Stimulated activated CD4-positive, alpha-beta T cell treated with anti-CD3 and anti-CD28 coated beads, Interleukin-12 subunit alpha, Interleukin-12 subunit beta, amount 100 ng/mL, for 24 hours (primary cell): Measurements from ENCODE around the gene TBX4.
"Not testable (repeated sequence)": the region's sequence is repeated elsewhere in the genome, so short reads cannot be mapped to it uniquely, and the experiment has no call there.

Experiments used
- DNase-seq, 2 experiments: peaks; one replicate each; pipeline ENCODE4 v3.0.0-alpha.2; 2020; ENCODE audit warnings: low read depth in 2 of 2

The TBX4 gene

DNA sequence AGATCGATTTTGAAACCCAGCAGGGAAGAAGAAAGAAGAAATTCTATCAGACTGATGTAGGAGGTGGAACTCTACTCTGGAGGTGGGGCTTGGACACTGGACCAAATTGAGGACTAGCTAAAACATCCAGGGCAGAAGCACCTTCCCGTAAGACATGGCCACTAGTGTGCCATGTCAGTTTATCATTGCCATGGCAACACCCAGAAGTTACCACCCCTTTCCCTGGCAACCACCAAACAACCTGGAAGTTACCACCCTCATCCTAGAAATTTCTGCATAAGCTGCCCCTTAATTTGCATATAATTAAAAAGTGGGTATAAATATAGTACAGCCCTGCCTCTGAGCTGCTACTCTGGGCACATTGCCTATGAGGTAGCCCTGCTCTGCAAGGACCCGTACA lies 72.1 kb downstream of the TBX4 start:
- DNase-seq: no peak

DNA sequence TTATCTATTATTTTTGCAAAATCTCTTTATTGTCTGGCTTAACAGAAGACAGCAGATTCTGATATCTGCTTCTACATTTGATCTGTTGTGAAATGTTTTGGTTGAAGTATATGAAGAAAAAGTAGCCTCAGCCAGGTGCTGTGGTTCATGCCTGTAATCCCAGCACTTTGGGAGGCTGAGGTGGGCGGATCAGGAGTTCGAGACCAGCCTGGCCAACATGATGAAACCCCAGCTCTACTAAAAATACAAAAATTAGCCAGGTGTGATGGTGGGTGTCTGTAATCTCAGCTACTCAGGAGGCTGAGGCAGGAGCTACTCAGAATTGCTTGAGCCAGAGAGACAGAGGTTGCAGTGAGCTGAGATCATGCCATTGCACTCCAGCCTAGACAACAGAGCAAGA lies 75.2 kb downstream of the TBX4 start:
- DNase-seq: not testable (repeated sequence)

DNA sequence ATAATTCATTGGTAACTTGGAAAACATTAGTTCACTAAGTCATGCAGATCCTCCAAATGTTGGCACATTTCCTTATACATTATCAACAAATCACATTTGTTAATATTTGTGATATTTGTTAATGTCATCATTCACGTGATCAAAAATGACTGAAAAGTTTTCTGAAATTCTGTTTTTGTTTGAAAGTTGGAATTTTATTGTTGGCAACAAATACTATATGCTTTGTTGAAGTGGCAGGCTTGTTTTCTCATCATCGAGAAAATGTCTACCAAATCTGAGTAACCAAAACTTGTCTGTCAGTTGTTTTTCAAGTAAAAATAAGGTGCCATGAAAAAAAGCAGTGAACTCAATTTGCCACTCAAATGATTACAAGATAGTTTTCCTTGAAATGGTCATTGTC lies 75.9 kb downstream of the TBX4 start:
- DNase-seq: no peak

DNA sequence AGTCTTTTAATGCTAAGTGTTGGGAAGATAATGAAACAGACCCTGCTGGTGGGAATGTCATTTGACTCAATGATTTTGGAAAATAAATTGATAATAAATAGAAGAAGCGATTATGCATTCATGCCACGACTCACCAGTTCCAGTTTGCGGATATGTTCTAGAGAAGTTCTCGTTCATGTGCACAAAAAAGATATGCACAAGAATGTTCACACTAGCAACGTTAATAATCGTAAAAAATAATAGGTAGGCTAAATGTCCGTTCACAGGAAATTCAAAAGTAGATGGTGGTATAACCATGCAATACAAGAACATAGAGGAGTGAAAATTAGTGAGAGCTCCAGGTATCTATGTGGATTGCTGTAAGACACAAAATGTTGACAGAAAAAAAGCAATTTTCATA lies 79.0 kb downstream of the TBX4 start:
- DNase-seq: no peak

- no peak for DNase-seq
Observed at GRCh38 chr17:61532826-61533225, 80.6 kb downstream of the TBX4 start.

GRCh38 chr17:61533797-61534196 lies 81.6 kb downstream of the TBX4 start:
- DNase-seq: no peak

DNA sequence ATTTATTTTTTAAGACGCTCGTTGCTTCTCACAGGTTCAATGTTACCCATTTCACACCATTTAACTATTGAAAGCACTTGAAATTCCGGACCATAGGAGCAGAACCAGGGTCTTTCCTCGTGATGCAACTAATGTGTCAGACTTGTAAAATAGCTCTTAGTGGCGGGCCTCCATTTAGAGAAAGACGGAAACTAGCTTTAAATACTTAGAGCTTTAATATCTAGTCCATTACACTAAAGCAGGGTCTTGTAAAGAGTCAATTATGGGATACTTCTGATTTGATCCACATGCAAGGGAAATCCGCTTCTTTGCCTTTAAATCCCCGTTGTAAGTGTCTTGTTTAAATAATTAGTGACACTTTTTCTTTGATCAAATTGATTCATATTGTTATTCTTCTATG lies 82.2 kb downstream of the TBX4 start:
- no peak for DNase-seq
